ENCODE measurements around the gene PRRC2B. TPM values are rescaled to one million over a fixed set of nuclear protein-coding genes. Genes with fewer than 3 reads are reported as not detected.

The PRRC2B gene
- total RNA-seq, 4 donors from 2014 or later = 81.7 to 159 (median 117) TPM

DNA sequence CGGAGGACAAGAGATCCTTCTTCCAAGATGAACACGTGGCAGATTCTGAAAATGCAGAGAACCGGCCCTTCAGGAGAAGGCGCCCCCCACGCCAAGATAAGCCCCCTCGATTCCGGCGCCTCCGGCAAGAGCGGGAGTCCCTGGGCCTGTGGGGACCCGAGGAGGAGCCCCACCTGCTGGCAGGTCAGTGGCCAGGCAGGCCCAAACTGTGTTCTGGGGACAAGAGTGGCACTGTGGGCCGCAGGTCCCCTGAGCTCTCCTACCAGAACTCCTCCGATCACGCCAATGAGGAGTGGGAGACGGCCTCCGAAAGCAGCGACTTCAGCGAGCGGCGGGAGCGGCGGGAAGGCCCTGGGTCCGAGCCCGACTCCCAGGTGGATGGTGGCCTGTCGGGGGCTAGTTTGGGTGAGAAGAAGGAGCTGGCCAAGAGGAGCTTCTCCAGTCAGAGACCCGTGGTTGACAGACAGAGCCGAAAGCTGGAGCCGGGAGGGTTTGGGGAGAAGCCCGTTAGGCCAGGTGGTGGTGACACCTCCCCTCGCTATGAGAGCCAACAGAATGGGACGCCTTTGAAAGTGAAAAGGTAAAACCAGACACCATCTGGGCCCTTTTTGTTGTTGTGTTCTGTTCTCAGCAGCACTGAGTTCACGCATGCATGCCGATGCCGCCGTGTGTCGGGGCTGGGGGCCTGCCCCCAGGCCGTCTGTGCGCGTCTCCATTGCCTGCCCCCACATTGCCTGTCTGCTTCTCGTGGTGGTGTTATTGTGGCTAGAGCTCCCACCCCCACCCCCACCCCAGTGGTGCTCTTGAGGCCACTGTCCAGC lies 82.3 kb downstream of the PRRC2B start:
- no peaks in the 10 kb centered on the region for H3K4me1 ChIP-seq
- DNase-seq = no peak
- H3K36me3 ChIP-seq = peaks cover 91 to 92% of the 10 kb centered on the region in 2 donors
- H3K27me3 ChIP-seq = no peaks in the 10 kb centered on the region
- H3K27ac ChIP-seq = no peak overlapping the region
- 93 to 94% methylated on average over 32 to 36 of the region's 40 CpGs for WGBS, 2 donors
- intact Hi-C loops (cut with DNase I) = loop anchor here (10.0 kb wide), 1 partner anchor 131 kb away; no protein-coding TSS in a partner anchor
- no peak overlapping the region for H3K4me3 ChIP-seq (replicated peaks in 1 of 3)
- TF ChIP-seq, protein P1, sequence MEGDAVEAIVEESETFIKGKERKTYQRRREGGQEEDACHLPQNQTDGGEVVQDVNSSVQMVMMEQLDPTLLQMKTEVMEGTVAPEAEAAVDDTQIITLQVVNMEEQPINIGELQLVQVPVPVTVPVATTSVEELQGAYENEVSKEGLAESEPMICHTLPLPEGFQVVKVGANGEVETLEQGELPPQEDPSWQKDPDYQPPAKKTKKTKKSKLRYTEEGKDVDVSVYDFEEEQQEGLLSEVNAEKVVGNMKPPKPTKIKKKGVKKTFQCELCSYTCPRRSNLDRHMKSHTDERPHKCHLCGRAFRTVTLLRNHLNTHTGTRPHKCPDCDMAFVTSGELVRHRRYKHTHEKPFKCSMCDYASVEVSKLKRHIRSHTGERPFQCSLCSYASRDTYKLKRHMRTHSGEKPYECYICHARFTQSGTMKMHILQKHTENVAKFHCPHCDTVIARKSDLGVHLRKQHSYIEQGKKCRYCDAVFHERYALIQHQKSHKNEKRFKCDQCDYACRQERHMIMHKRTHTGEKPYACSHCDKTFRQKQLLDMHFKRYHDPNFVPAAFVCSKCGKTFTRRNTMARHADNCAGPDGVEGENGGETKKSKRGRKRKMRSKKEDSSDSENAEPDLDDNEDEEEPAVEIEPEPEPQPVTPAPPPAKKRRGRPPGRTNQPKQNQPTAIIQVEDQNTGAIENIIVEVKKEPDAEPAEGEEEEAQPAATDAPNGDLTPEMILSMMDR (IDR thresholded peaks at IDR 0.05) = peak in 2 of 6 experiments; percentile 21 to 29
- no peak for TF ChIP-seq POLR2A (IDR thresholded peaks at IDR 0.05)
- H3K9me3 ChIP-seq = no peaks in the 10 kb centered on the region

GRCh38 chr9:131476777-131477345 lies 83.0 kb downstream of the PRRC2B start:
- H3K27ac ChIP-seq = no peak overlapping the region
- 91 to 96% methylated on average over 13 to 15 of the region's 18 CpGs for WGBS, 2 donors

DNA sequence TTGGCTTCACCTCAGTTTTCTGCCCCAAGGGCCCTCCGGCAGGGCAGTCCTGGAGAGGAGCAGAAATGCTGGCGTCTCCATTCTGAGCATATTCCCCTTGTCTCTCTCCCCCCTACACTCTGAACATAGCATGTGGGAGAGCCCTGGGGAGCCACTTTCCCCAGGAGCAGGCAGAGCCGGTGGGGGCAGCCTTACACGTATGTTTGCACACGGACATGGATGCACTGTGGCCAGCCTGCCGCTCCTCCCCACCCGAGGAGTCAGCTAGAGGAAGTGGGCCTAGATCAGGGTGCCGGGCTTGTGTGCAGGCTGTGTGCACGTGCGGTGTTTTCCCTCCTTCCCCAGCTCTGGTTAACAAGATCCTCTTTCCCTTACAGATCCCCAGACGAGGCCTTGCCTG lies 83.5 kb downstream of the PRRC2B start:
- TF ChIP-seq, protein P1 (IDR thresholded peaks at IDR 0.05) = no peak
- TF ChIP-seq POLR2A (IDR thresholded peaks at IDR 0.05) = no peak
- Histone ChIP-seq H3K36me3 (peaks cover 94% of the 10 kb centered on the region in 2 donors), H3K27me3 (no peaks in the 10 kb centered on the region), H3K9me3 (no peaks in the 10 kb centered on the region), H3K4me3 (replicated peaks in 1 of 3) (no peak overlapping the region), H3K4me1 (no peaks in the 10 kb centered on the region), H3K27ac (no peak overlapping the region)
- WGBS, 2 donors = 86 to 95% methylated on average over 9 to 10 of the region's 11 CpGs
- no peak for DNase-seq
- intact Hi-C loops (cut with DNase I) = loop anchor here (10.0 kb wide), 1 partner anchor 133 kb away; no protein-coding TSS in a partner anchor

More at GRCh38 chr9:131476777-131477345, 83.0 kb downstream of the PRRC2B start:
- no peak overlapping the region for H3K4me3 ChIP-seq (replicated peaks in 1 of 3)
- H3K4me1 ChIP-seq = no peaks in the 10 kb centered on the region
- DNase-seq = no peak
- H3K36me3 ChIP-seq = peaks cover 91 to 92% of the 10 kb centered on the region in 2 donors
- TF ChIP-seq, protein P1 (IDR thresholded peaks at IDR 0.05) = no peak
- no peak for TF ChIP-seq POLR2A (IDR thresholded peaks at IDR 0.05)
- H3K27me3 ChIP-seq = no peaks in the 10 kb centered on the region
- intact Hi-C loops (cut with DNase I) = loop anchor here (10.0 kb wide), 1 partner anchor 132 kb away; no protein-coding TSS in a partner anchor
- no peaks in the 10 kb centered on the region for H3K9me3 ChIP-seq

GRCh38 chr9:131477816-131478419 lies 84.0 kb downstream of the PRRC2B start:
- Histone ChIP-seq H3K9me3 (no peaks in the 10 kb centered on the region), H3K27ac (no peak overlapping the region), H3K27me3 (no peaks in the 10 kb centered on the region), H3K4me1 (no peaks in the 10 kb centered on the region), H3K36me3 (peaks cover 94 to 96% of the 10 kb centered on the region in 2 donors), H3K4me3 (replicated peaks in 1 of 3) (no peak overlapping the region)
- intact Hi-C loops (cut with DNase I) = loop anchor here (10.0 kb wide), 1 partner anchor 133 kb away; no protein-coding TSS in a partner anchor
- no peak for TF ChIP-seq POLR2A (IDR thresholded peaks at IDR 0.05)
- TF ChIP-seq, protein P1 (IDR thresholded peaks at IDR 0.05) = no peak
- WGBS, 2 donors = 89 to 90% methylated on average over 16 to 19 of the region's 19 CpGs
- no peak for DNase-seq
